ENCODE data around the gene CAMK4. TPM values are rescaled to one million over a fixed set of nuclear protein-coding genes. Genes with fewer than 3 reads are reported as not detected.

CAMK4 gene
- total and polyA plus RNA-seq, 9 of the 15 experiments (the other 6 are each of a cell fraction or from before 2014, with no cell fraction given): 0.35 TPM; not detected in 8

- TF ChIP-seq, protein P1, sequence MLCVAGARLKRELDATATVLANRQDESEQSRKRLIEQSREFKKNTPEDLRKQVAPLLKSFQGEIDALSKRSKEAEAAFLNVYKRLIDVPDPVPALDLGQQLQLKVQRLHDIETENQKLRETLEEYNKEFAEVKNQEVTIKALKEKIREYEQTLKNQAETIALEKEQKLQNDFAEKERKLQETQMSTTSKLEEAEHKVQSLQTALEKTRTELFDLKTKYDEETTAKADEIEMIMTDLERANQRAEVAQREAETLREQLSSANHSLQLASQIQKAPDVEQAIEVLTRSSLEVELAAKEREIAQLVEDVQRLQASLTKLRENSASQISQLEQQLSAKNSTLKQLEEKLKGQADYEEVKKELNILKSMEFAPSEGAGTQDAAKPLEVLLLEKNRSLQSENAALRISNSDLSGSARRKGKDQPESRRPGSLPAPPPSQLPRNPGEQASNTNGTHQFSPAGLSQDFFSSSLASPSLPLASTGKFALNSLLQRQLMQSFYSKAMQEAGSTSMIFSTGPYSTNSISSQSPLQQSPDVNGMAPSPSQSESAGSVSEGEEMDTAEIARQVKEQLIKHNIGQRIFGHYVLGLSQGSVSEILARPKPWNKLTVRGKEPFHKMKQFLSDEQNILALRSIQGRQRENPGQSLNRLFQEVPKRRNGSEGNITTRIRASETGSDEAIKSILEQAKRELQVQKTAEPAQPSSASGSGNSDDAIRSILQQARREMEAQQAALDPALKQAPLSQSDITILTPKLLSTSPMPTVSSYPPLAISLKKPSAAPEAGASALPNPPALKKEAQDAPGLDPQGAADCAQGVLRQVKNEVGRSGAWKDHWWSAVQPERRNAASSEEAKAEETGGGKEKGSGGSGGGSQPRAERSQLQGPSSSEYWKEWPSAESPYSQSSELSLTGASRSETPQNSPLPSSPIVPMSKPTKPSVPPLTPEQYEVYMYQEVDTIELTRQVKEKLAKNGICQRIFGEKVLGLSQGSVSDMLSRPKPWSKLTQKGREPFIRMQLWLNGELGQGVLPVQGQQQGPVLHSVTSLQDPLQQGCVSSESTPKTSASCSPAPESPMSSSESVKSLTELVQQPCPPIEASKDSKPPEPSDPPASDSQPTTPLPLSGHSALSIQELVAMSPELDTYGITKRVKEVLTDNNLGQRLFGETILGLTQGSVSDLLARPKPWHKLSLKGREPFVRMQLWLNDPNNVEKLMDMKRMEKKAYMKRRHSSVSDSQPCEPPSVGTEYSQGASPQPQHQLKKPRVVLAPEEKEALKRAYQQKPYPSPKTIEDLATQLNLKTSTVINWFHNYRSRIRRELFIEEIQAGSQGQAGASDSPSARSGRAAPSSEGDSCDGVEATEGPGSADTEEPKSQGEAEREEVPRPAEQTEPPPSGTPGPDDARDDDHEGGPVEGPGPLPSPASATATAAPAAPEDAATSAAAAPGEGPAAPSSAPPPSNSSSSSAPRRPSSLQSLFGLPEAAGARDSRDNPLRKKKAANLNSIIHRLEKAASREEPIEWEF (CRISPR knock-in tag; IDR thresholded peaks at IDR 0.05): no peak
Measured at GRCh38 chr5:111425205-111425604, 201.0 kb downstream of the CAMK4 start (continued).

DNA sequence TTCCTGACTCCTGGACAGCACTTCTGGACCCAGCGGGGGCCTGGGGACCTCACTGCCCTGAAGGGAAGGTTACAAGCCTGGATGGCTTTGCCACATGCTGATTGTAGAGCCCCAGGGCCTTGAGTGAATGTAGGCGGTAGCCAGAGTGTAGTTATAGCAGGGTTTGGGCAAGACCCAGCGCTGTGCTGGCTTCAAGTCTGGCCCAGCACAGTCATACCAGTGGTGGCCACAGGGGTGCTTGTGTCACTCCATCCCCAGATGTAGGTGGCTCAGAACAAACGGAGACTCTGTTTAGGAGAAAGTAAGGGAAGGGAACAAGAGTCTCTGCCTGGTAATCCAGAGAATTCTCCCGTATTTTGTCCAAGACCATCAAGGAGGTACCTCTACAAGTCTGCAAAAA, 203.6 kb downstream of the CAMK4 start:
- no peak for FAIRE-seq
- H4K20me1 ChIP-seq (replicated peaks; ENCODE audit: control insufficient read depth, insufficient read depth, low read length): no peaks in the 10 kb centered on the region
- ChIA-PET CTCF (ENCODE audit: low intra/inter-chr PET ratio) (no interaction called here), POLR2A (interaction anchor here (0.6 kb wide), 1 partner anchor 52 kb away, joined by 3 read pairs; no protein-coding TSS in a partner anchor)
- no peaks in the 10 kb centered on the region for H3K9me3 ChIP-seq (replicated peaks; ENCODE audit: control insufficient read depth, insufficient read depth, low read depth, low read length)
- no peak overlapping the region for H3K27ac ChIP-seq (ENCODE audit: extremely low read depth, low read depth, low read length)
- no peak overlapping the region for H2AFZ ChIP-seq (ENCODE audit: low read depth, low read length)
- H3K4me3 ChIP-seq: no peak overlapping the region
- H3K9me1 ChIP-seq (ENCODE audit: control insufficient read depth, insufficient read depth, low read length): no peaks in the 10 kb centered on the region
- no peaks in the 10 kb centered on the region for H3K27me3 ChIP-seq (ENCODE audit: control insufficient read depth in 2 of 2, insufficient read depth in 2 of 2, low read length in 2 of 2)
- no peak overlapping the region for H3K4me2 ChIP-seq (ENCODE audit: insufficient read depth, low read length)
- in situ Hi-C loops (cut with MboI) (no loop called here), intact Hi-C loops (cut with micrococcal nuclease) (no loop called here)
- H3K9ac ChIP-seq (ENCODE audit: insufficient read depth in 1 of 2, low read depth in 2 of 2, low read length in 2 of 2): no peak overlapping the region
- H3K4me1 ChIP-seq (replicated peaks in 1 of 2; ENCODE audit: control insufficient read depth in 2 of 2, insufficient read depth in 2 of 2, low read length in 2 of 2): no peaks in the 10 kb centered on the region
- no TSS peak for BruUV-seq (replicated peaks)
- no peaks in the 10 kb centered on the region for H3K36me3 ChIP-seq (ENCODE audit: control insufficient read depth, insufficient read depth, low read length)
- ATAC-seq: peak; percentile 80
- WGBS (ENCODE audit: insufficient coverage, low coverage, missing lambda C conversion rate): 0% methylated on average over 5 of the region's 5 CpGs
- H3K79me2 ChIP-seq (ENCODE audit: control insufficient read depth, insufficient read depth, low read length): no peaks in the 10 kb centered on the region
- TF ChIP-seq ZNF583 (CRISPR knock-in tag; IDR thresholded peaks at IDR 0.05) (no peak), CTCF (IDR thresholded peaks at IDR 0.05 in 2 of 3, conservative IDR thresholded peaks at IDR 0.05 in 1 of 3; ENCODE audit: insufficient read depth in 2 of 3, low read depth in 1 of 3, low read length in 3 of 3) (0 out of 6 replicates have a peak, but pooled peaks of 1 of the 3 experiments have one; percentile 7)
- no peak for DNase-seq (ENCODE audit: extremely low read depth in 1 of 4, low spot score in 3 of 4)
